Body of pancreas (tissue), 4 donors: ENCODE results near the gene FABP1.

ENCODE experiments used
- CTCF ChIP-seq, 7 experiments: fragments of 450-650 bp in 4 of 7; fragments of 200-600 bp in 3 of 7; sonication (generic) in 3 of 7; IDR thresholded peaks; one replicate each; pipeline ENCODE4 v1.5.1; 2016 to 2019; ENCODE audit warnings: antibody characterized with exemption in 7 of 7
- POLR2A ChIP-seq, 3 donors: fragments of 450-650 bp; IDR thresholded peaks; one replicate each; pipeline ENCODE4 v1.6.1; 2016; ENCODE audit warnings: antibody characterized with exemption in 3 of 3, mild to moderate bottlenecking in 2 of 3

- TF ChIP-seq POLR2A (IDR thresholded peaks at IDR 0.05) (no peak), CTCF (IDR thresholded peaks at IDR 0.05) (no peak)
These were observed 35.9 kb downstream of the FABP1 start for GRCh38 chr2:88091943-88092342.
